HCT116 (cell line): ENCODE data around the gene UCHL3. TPM values are rescaled to one million over a fixed set of nuclear protein-coding genes. Genes with fewer than 3 reads are reported as not detected.

Source experiments
- ATAC-seq: fragments of 200-7000 bp; cut with Tn5 transposase; 2 replicates; pipeline ENCODE4 v1.9.1; 2020; ENCODE audit warnings: mild to moderate bottlenecking, moderate library complexity
- BruUV-seq: library from RNA; stranded (reverse); fragments of 400-500 nt; replicated peaks from 2 replicates; lab custom pipeline; 2021; lab: Mats Ljungman, UMichigan
- CTCF ChIA-PET: fragments of 300-600 bp; sonication (Branson Sonifier 250); formaldehyde crosslinking; loops from one replicate; lab custom pipeline; 2021; ENCODE audit warnings: antibody characterized with exemption; lab: Charles Lee
- POLR2A ChIA-PET: fragments of 300-600, 350-600 bp; sonication (Branson Sonifier 250); formaldehyde crosslinking; loops from one replicate; lab custom pipeline; 2021; ENCODE audit warnings: antibody characterized with exemption; lab: Charles Lee
- RAD21 ChIA-PET, 2 experiments: fragments of 300-600 bp; sonication (Branson Sonifier 250); formaldehyde crosslinking; loops; one replicate each; lab custom pipeline; 2023; ENCODE audit warnings: low total read pairs in 2 of 2; ENCODE audit not compliant: uncharacterized antibody in 2 of 2, unreplicated experiment in 2 of 2, low non-redundant PET in 1 of 2; lab: Charles Lee
- DNase-seq: peaks from one replicate; pipeline ENCODE4 v3.0.0-alpha.2; 2010; ENCODE audit warnings: low read depth, low spot score
- H2AFZ ChIP-seq: fragments of 200-600 bp; shearing (Covaris generic), sonication (generic); 2 replicates; pipeline ENCODE4 v1.6.1; 2017; ENCODE audit warnings: low read depth, mixed run types, mixed read lengths, antibody characterized with exemption, low read length; ENCODE audit not compliant: poor library complexity, severe bottlenecking
- H3K27ac ChIP-seq: 2 replicates; pipeline ENCODE4 v1.5.1; 2012; ENCODE audit warnings: low read depth, low read length
- H3K27me3 ChIP-seq: fragments of 200-600 bp; sonication (generic); 2 replicates; pipeline ENCODE4 v1.6.1; 2016; ENCODE audit warnings: mixed run types, low read length, mixed read lengths; ENCODE audit not compliant: insufficient read depth
- H3K36me3 ChIP-seq, 2 experiments: fragments of 200-500 bp in 1 of 2; fragments of 200-600 bp in 1 of 2; sonication (Bioruptor generic) in 1 of 2; sonication (generic) in 1 of 2; 2 replicates each; pipeline versions ENCODE4 v1.5.1 to v1.6.1; 2014 to 2016; ENCODE audit warnings: low read length in 2 of 2, inconsistent platforms in 1 of 2, mixed read lengths in 1 of 2, mixed run types in 1 of 2; ENCODE audit not compliant: insufficient read depth in 2 of 2, control insufficient read depth in 1 of 2
- H3K4me1 ChIP-seq, 2 experiments: fragments of 200-600 bp in 1 of 2; sonication (generic) in 1 of 2; 2 replicates each; pipeline versions ENCODE4 v1.5.1 to v1.6.1; 2012 to 2017; ENCODE audit warnings: low read length in 2 of 2, inconsistent platforms in 1 of 2, mild to moderate bottlenecking in 1 of 2, mixed read lengths in 1 of 2, mixed run types in 1 of 2, moderate library complexity in 1 of 2; ENCODE audit not compliant: insufficient read depth in 2 of 2, control insufficient read depth in 1 of 2
- H3K4me2 ChIP-seq: fragments of 200-600 bp; sonication (generic); 2 replicates; pipeline ENCODE4 v1.6.1; 2017; ENCODE audit warnings: mixed run types, low read length, mixed read lengths
- H3K4me3 ChIP-seq, 2 experiments: fragments of 200-600 bp in 1 of 2; sonication (generic) in 1 of 2; replicated peaks in 1 of 2; 2 replicates each; pipeline ENCODE4 v1.5.1; 2011 to 2016; ENCODE audit warnings: low read length in 2 of 2, control low read depth in 1 of 2, low read depth in 1 of 2, mild to moderate bottlenecking in 1 of 2, mixed read lengths in 1 of 2, mixed run types in 1 of 2
- H3K79me2 ChIP-seq: fragments of 200-600 bp; sonication (generic); 2 replicates; pipeline ENCODE4 v1.6.1; 2017; ENCODE audit warnings: mild to moderate bottlenecking, mixed run types, low read length, moderate library complexity, mixed read lengths; ENCODE audit not compliant: insufficient read depth
- H3K9ac ChIP-seq: fragments of 200-600 bp; sonication (generic); 2 replicates; pipeline ENCODE4 v1.6.1; 2016; ENCODE audit warnings: low read length, mixed read lengths
- H3K9me2 ChIP-seq: fragments of 200-600 bp; sonication (generic), shearing (Covaris generic); 2 replicates; pipeline ENCODE4 v1.6.1; 2017; ENCODE audit warnings: mixed run types, mild to moderate bottlenecking, moderate library complexity; ENCODE audit not compliant: insufficient read depth
- H3K9me3 ChIP-seq, 2 experiments: fragments of 200-500 bp in 1 of 2; fragments of 200-600 bp in 1 of 2; sonication (Bioruptor generic) in 1 of 2; sonication (generic) in 1 of 2; 2 replicates each; pipeline ENCODE4 v1.6.1; 2014 to 2017; ENCODE audit warnings: low read length in 2 of 2, mixed read lengths in 2 of 2, inconsistent platforms in 1 of 2, low read depth in 1 of 2, mild to moderate bottlenecking in 1 of 2, mixed run types in 1 of 2, moderate library complexity in 1 of 2; ENCODE audit not compliant: control insufficient read depth in 1 of 2, insufficient read depth in 1 of 2
- H4K20me1 ChIP-seq: fragments of 200-600 bp; sonication (generic), shearing (Covaris generic); 2 replicates; pipeline ENCODE4 v1.6.1; 2017; ENCODE audit warnings: mixed run types, mild to moderate bottlenecking, moderate library complexity; ENCODE audit not compliant: insufficient read depth
- CBX3 ChIP-seq: IDR thresholded peaks from 2 replicates; pipeline ENCODE4 v1.6.1; 2012; ENCODE audit warnings: low read depth
- EGR1 ChIP-seq: IDR thresholded peaks from 2 replicates; pipeline ENCODE4 v1.6.1; 2012; ENCODE audit warnings: low read depth
- ELF1 ChIP-seq: IDR thresholded peaks from 2 replicates; pipeline ENCODE4 v1.6.1; 2012; ENCODE audit warnings: low read depth, borderline replicate concordance
- EZH2 ChIP-seq: fragments of 200-600 bp; sonication (generic); IDR thresholded peaks from 2 replicates; pipeline ENCODE4 v1.6.1; 2017; ENCODE audit warnings: antibody characterized with exemption, mixed run types
- EZH2phosphoT487 ChIP-seq: fragments of 200-600 bp; IDR thresholded peaks from 2 replicates; pipeline ENCODE4 v1.6.1; 2018; ENCODE audit warnings: antibody characterized with exemption, borderline replicate concordance
- JUND ChIP-seq: IDR thresholded peaks from 2 replicates; pipeline ENCODE4 v1.6.1; 2012
- POLR2A ChIP-seq: IDR thresholded peaks from 2 replicates; pipeline ENCODE4 v1.7.0; 2011; ENCODE audit warnings: borderline replicate concordance; ENCODE audit not compliant: insufficient read depth, insufficient read length; ENCODE audit errors: extremely low read depth
- RAD21 ChIP-seq: IDR thresholded peaks from 2 replicates; pipeline ENCODE4 v1.6.1; 2012; ENCODE audit warnings: low read depth, mild to moderate bottlenecking
- SIN3A ChIP-seq: IDR thresholded peaks from 2 replicates; pipeline ENCODE4 v1.6.1; 2012; ENCODE audit warnings: low read depth
- SRF ChIP-seq: IDR thresholded peaks from 2 replicates; pipeline ENCODE4 v1.6.1; 2012; ENCODE audit warnings: low read depth
- TCF7L2 ChIP-seq: IDR thresholded peaks from 2 replicates; pipeline ENCODE4 v1.7.0; 2011; ENCODE audit warnings: borderline replicate concordance, inconsistent platforms; ENCODE audit not compliant: insufficient read depth, insufficient read length; ENCODE audit errors: extremely low read depth
- YY1 ChIP-seq: IDR thresholded peaks from 2 replicates; pipeline ENCODE4 v1.6.1; 2011; ENCODE audit warnings: low read length, low read depth, moderate library complexity, mild to moderate bottlenecking; ENCODE audit not compliant: insufficient replicate concordance; ENCODE audit errors: extremely low read depth
- ZNF274 ChIP-seq: fragments of 200-500 bp; sonication (Bioruptor generic); IDR thresholded peaks from 2 replicates; pipeline ENCODE4 v1.6.1; 2014; ENCODE audit warnings: mild to moderate bottlenecking, low read depth, low read length, inconsistent platforms
- intact Hi-C: fragments of 100-400 bp; cut with micrococcal nuclease; formaldehyde crosslinking; loops from 2 replicates; pipeline ENCODE4 v1.10.0; 2022
- total RNA-seq: library from RNA; stranded (reverse); gene quantifications from one replicate; pipeline ENCODE4 v1.2.1, GENCODE V29; 2021; ENCODE audit not compliant: unreplicated experiment
- TF ChIP-seq, protein P1 (sequence below): IDR thresholded peaks from 2 replicates; pipeline ENCODE4 v1.6.1; 2012; ENCODE audit warnings: low read depth
- TF ChIP-seq, protein P2 (sequence below): IDR thresholded peaks from 2 replicates; pipeline ENCODE4 v1.6.1; 2012
- TF ChIP-seq, protein P3 (sequence below), 3 experiments: fragments of 200-600 bp in 1 of 3; sonication (generic) in 1 of 3; IDR thresholded peaks in 2 of 3; conservative IDR thresholded peaks in 1 of 3; 2 replicates each; pipeline ENCODE4 v1.5.1; 2012 to 2017; ENCODE audit warnings: low read depth in 2 of 3, low read length in 2 of 3, antibody characterized with exemption in 1 of 3, borderline replicate concordance in 1 of 3, control low read depth in 1 of 3, mild to moderate bottlenecking in 1 of 3, mixed read lengths in 1 of 3, mixed run types in 1 of 3, moderate library complexity in 1 of 3; ENCODE audit not compliant: insufficient read depth in 1 of 3
- TF ChIP-seq, protein P4 (sequence below): IDR thresholded peaks from 2 replicates; pipeline ENCODE4 v1.6.1; 2011; ENCODE audit warnings: mild to moderate bottlenecking, low read length, moderate library complexity; ENCODE audit not compliant: insufficient replicate concordance; ENCODE audit errors: extremely low read depth

Gene UCHL3
- total RNA-seq, 1 experiment from 2014 or later, result 32.4 TPM

DNA sequence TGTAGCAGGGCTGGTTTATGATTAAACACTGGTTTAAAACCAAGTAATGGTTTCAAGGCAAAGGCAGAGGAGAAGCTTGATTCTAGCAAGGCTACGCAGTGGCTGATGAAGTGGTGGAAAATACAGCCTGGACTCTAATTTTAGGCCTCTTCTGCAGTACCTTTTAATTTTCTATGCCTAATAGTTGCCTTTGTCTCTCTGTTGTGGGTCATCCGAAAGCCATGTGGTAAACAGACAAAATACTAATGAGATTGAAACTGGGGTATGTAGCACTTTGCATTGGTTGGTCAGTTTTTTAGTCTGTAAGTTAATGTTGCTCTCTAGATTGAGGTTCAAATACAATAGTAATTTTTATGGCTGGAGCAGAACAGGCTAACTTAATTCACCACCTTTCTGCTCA is 89.9 kb downstream of the UCHL3 start:
- Histone ChIP-seq H3K36me3 (no peaks in the 10 kb centered on the region), H3K9ac (no peak overlapping the region), H2AFZ (no peak overlapping the region), H3K4me1 (peaks cover 5 to 14% of the 10 kb centered on the region in 2 experiments; a peak in 3 of 4 replicates), H4K20me1 (no peaks in the 10 kb centered on the region), H3K9me2 (no peaks in the 10 kb centered on the region), H3K4me3 (no peak overlapping the region), H3K4me2 (no peak overlapping the region), H3K9me3 (no peaks in the 10 kb centered on the region), H3K27ac (no peak overlapping the region), H3K79me2 (no peaks in the 10 kb centered on the region), H3K27me3 (no peaks in the 10 kb centered on the region)
- ChIA-PET CTCF (no interaction called here), RAD21 (no interaction called here), POLR2A (no interaction called here)
- DNase-seq, result no peak
- BruUV-seq, result no TSS peak
- TF ChIP-seq, protein P1, sequence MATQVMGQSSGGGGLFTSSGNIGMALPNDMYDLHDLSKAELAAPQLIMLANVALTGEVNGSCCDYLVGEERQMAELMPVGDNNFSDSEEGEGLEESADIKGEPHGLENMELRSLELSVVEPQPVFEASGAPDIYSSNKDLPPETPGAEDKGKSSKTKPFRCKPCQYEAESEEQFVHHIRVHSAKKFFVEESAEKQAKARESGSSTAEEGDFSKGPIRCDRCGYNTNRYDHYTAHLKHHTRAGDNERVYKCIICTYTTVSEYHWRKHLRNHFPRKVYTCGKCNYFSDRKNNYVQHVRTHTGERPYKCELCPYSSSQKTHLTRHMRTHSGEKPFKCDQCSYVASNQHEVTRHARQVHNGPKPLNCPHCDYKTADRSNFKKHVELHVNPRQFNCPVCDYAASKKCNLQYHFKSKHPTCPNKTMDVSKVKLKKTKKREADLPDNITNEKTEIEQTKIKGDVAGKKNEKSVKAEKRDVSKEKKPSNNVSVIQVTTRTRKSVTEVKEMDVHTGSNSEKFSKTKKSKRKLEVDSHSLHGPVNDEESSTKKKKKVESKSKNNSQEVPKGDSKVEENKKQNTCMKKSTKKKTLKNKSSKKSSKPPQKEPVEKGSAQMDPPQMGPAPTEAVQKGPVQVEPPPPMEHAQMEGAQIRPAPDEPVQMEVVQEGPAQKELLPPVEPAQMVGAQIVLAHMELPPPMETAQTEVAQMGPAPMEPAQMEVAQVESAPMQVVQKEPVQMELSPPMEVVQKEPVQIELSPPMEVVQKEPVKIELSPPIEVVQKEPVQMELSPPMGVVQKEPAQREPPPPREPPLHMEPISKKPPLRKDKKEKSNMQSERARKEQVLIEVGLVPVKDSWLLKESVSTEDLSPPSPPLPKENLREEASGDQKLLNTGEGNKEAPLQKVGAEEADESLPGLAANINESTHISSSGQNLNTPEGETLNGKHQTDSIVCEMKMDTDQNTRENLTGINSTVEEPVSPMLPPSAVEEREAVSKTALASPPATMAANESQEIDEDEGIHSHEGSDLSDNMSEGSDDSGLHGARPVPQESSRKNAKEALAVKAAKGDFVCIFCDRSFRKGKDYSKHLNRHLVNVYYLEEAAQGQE, result no peak
- TF ChIP-seq EZH2phosphoT487 (no peak), ELF1 (no peak), SIN3A (no peak), RAD21 (no peak), ZNF274 (no peak), JUND (no peak), YY1 (no peak), TCF7L2 (no peak), EZH2 (no peak), SRF (no peak), CBX3 (no peak), POLR2A (no peak), EGR1 (no peak)
- TF ChIP-seq, protein P2, sequence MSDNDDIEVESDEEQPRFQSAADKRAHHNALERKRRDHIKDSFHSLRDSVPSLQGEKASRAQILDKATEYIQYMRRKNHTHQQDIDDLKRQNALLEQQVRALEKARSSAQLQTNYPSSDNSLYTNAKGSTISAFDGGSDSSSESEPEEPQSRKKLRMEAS, result no peak
- TF ChIP-seq, protein P3, sequence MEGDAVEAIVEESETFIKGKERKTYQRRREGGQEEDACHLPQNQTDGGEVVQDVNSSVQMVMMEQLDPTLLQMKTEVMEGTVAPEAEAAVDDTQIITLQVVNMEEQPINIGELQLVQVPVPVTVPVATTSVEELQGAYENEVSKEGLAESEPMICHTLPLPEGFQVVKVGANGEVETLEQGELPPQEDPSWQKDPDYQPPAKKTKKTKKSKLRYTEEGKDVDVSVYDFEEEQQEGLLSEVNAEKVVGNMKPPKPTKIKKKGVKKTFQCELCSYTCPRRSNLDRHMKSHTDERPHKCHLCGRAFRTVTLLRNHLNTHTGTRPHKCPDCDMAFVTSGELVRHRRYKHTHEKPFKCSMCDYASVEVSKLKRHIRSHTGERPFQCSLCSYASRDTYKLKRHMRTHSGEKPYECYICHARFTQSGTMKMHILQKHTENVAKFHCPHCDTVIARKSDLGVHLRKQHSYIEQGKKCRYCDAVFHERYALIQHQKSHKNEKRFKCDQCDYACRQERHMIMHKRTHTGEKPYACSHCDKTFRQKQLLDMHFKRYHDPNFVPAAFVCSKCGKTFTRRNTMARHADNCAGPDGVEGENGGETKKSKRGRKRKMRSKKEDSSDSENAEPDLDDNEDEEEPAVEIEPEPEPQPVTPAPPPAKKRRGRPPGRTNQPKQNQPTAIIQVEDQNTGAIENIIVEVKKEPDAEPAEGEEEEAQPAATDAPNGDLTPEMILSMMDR (IDR thresholded peaks at IDR 0.05 in 2 of 3, conservative IDR thresholded peaks at IDR 0.05 in 1 of 3; ENCODE audit: borderline replicate concordance in 1 of 3, insufficient read depth in 1 of 3, low read depth in 2 of 3, low read length in 2 of 3), result no peak
- TF ChIP-seq, protein P4, sequence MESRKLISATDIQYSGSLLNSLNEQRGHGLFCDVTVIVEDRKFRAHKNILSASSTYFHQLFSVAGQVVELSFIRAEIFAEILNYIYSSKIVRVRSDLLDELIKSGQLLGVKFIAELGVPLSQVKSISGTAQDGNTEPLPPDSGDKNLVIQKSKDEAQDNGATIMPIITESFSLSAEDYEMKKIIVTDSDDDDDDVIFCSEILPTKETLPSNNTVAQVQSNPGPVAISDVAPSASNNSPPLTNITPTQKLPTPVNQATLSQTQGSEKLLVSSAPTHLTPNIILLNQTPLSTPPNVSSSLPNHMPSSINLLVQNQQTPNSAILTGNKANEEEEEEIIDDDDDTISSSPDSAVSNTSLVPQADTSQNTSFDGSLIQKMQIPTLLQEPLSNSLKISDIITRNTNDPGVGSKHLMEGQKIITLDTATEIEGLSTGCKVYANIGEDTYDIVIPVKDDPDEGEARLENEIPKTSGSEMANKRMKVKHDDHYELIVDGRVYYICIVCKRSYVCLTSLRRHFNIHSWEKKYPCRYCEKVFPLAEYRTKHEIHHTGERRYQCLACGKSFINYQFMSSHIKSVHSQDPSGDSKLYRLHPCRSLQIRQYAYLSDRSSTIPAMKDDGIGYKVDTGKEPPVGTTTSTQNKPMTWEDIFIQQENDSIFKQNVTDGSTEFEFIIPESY, result no peak
- ATAC-seq, result no peak
- intact Hi-C loops, result no loop called here
